OCI-LY7 (cell line): ENCODE data around the gene PRR15L. TPM values are rescaled to one million over a fixed set of nuclear protein-coding genes. Genes with fewer than 3 reads are reported as not detected.

ENCODE experiments used
- BruUV-seq: library from RNA; stranded (reverse); fragments of 400-500 nt; replicated peaks from 2 replicates; lab custom pipeline; 2021; lab: Mats Ljungman, UMichigan
- CTCF ChIA-PET: fragments of 300-600 bp; sonication (Branson Sonifier 250); formaldehyde crosslinking; loops from one replicate; lab custom pipeline; 2022; ENCODE audit warnings: antibody characterized with exemption; ENCODE audit not compliant: unreplicated experiment; lab: Charles Lee
- POLR2A ChIA-PET: fragments of 300-600 bp; sonication (Branson Sonifier 250); formaldehyde crosslinking; loops from one replicate; lab custom pipeline; 2022; ENCODE audit warnings: antibody characterized with exemption; lab: Charles Lee
- DNase-seq: peaks from one replicate; pipeline ENCODE4 v3.0.0-alpha.2; 2015; ENCODE audit warnings: low spot score
- H2AFZ ChIP-seq: fragments of 200-600 bp; sonication (generic), shearing (Covaris generic); 2 replicates; pipeline ENCODE4 v1.6.1; 2014; ENCODE audit warnings: mild to moderate bottlenecking, antibody characterized with exemption, low read length, moderate library complexity
- H3K27ac ChIP-seq: fragments of 200-600 bp; sonication (generic); 2 replicates; pipeline ENCODE4 v1.5.1; 2014; ENCODE audit warnings: mixed run types, low read depth, mild to moderate bottlenecking, moderate library complexity, low read length, inconsistent platforms; ENCODE audit not compliant: poor library complexity, severe bottlenecking
- H3K36me3 ChIP-seq: fragments of 200-600 bp; sonication (generic); 2 replicates; pipeline ENCODE4 v1.6.1; 2014; ENCODE audit warnings: mild to moderate bottlenecking, antibody characterized with exemption, low read length, moderate library complexity, mixed read lengths; ENCODE audit not compliant: insufficient read depth
- H3K4me1 ChIP-seq: fragments of 200-600 bp; sonication (generic); 2 replicates; pipeline ENCODE4 v1.5.1; 2014; ENCODE audit warnings: mild to moderate bottlenecking, low read length; ENCODE audit not compliant: insufficient read depth, poor library complexity, severe bottlenecking
- H3K4me2 ChIP-seq: fragments of 200-600 bp; sonication (generic); 2 replicates; pipeline ENCODE4 v1.6.1; 2014; ENCODE audit warnings: mild to moderate bottlenecking, low read length
- H3K4me3 ChIP-seq: fragments of 200-600 bp; sonication (generic); 2 replicates; pipeline ENCODE4 v1.5.1; 2014; ENCODE audit warnings: mild to moderate bottlenecking, low read depth, low read length; ENCODE audit not compliant: poor library complexity, severe bottlenecking
- H3K79me2 ChIP-seq: fragments of 200-600 bp; sonication (generic); 2 replicates; pipeline ENCODE4 v1.6.1; 2016; ENCODE audit warnings: low read depth, mild to moderate bottlenecking, low read length, moderate library complexity, mixed read lengths; ENCODE audit not compliant: insufficient read depth
- H3K9me2 ChIP-seq: fragments of 200-600 bp; sonication (generic); 2 replicates; pipeline ENCODE4 v1.6.1; 2016; ENCODE audit warnings: mild to moderate bottlenecking, low read length, mixed read lengths; ENCODE audit not compliant: insufficient read depth
- H3K9me3 ChIP-seq: fragments of 200-600 bp; sonication (generic); 2 replicates; pipeline ENCODE4 v1.6.1; 2014; ENCODE audit warnings: mild to moderate bottlenecking, mixed run types, low read length, mixed read lengths
- H4K20me1 ChIP-seq: fragments of 200-600 bp; sonication (generic); 2 replicates; pipeline ENCODE4 v1.6.1; 2014; ENCODE audit warnings: mild to moderate bottlenecking, antibody characterized with exemption, low read length, moderate library complexity, mixed read lengths; ENCODE audit not compliant: insufficient read depth
- CTCF ChIP-seq: fragments of 200-600 bp; sonication (generic); conservative IDR thresholded peaks from 2 replicates; pipeline ENCODE4 v1.5.1; 2014; ENCODE audit warnings: mild to moderate bottlenecking, antibody characterized with exemption, low read length, moderate library complexity, mixed read lengths
- EZH2phosphoT487 ChIP-seq: fragments of 200-600 bp; sonication (generic); IDR thresholded peaks from 2 replicates; pipeline ENCODE4 v1.6.1; 2018; ENCODE audit warnings: low read depth, borderline replicate concordance, mild to moderate bottlenecking, mixed run types, antibody characterized with exemption, low read length, moderate library complexity, mixed read lengths
- intact Hi-C: fragments of 100-400 bp; cut with micrococcal nuclease; formaldehyde crosslinking; loops from one replicate; pipeline ENCODE4 v1.10.0; 2022; ENCODE audit not compliant: unreplicated experiment
- total RNA-seq, 2 experiments: library from RNA; depleted of rRNA in 1 of 2; stranded (reverse); fragments of >200 nt in 1 of 2; shearing (Covaris generic) in 1 of 2; gene quantifications; 2 replicates each; pipeline ENCODE4 v1.2.3, GENCODE V29; 2014 to 2022

PRR15L gene
- total RNA-seq, 2 experiments from 2014 or later, result not detected

GRCh38 chr17:47931848-47932247, 25.8 kb downstream of the PRR15L start:
- no peak for DNase-seq
- BruUV-seq, result no TSS peak
- ChIA-PET POLR2A (no interaction called here), CTCF (no interaction called here)
- no peaks in the 10 kb centered on the region for H3K4me1 ChIP-seq
- H3K4me2 ChIP-seq, result no peak overlapping the region
- intact Hi-C loops, result no loop called here
- no peaks in the 10 kb centered on the region for H3K9me3 ChIP-seq
- H3K4me3 ChIP-seq, result no peak overlapping the region
- H3K36me3 ChIP-seq, result peaks cover 26% of the 10 kb centered on the region; the same call in 1 of the 2 replicates
- H4K20me1 ChIP-seq, result no peaks in the 10 kb centered on the region
- no peaks in the 10 kb centered on the region for H3K79me2 ChIP-seq
- H2AFZ ChIP-seq, result no peak overlapping the region
- no peaks in the 10 kb centered on the region for H3K9me2 ChIP-seq
- H3K27ac ChIP-seq, result no peak overlapping the region
- TF ChIP-seq EZH2phosphoT487 (no peak), CTCF (no peak)

- Histone ChIP-seq H3K9me2 (no peaks in the 10 kb centered on the region), H3K4me2 (no peak overlapping the region), H3K4me1 (no peaks in the 10 kb centered on the region), H3K4me3 (no peak overlapping the region), H3K9me3 (no peaks in the 10 kb centered on the region), H3K27ac (no peak overlapping the region), H4K20me1 (no peaks in the 10 kb centered on the region), H3K79me2 (no peaks in the 10 kb centered on the region), H3K36me3 (peaks cover 45% of the 10 kb centered on the region; the same call in 1 of the 2 replicates), H2AFZ (no peak overlapping the region)
- TF ChIP-seq CTCF (no peak), EZH2phosphoT487 (no peak)
- BruUV-seq, result no TSS peak
- intact Hi-C loops, result no loop called here
- no peak for DNase-seq
- ChIA-PET POLR2A (interaction anchor here (0.8 kb wide), 1 partner anchor 13 kb away, joined by 3 read pairs; no protein-coding TSS in a partner anchor), CTCF (no interaction called here)
Measured at GRCh38 chr17:47929218-47930000, 28.3 kb downstream of the PRR15L start.

GRCh38 chr17:47928415-47928814, 29.3 kb downstream of the PRR15L start:
- Histone ChIP-seq H3K4me1 (no peaks in the 10 kb centered on the region), H3K27ac (no peak overlapping the region), H3K79me2 (no peaks in the 10 kb centered on the region), H3K9me3 (no peaks in the 10 kb centered on the region), H3K4me2 (no peak overlapping the region), H2AFZ (no peak overlapping the region), H3K9me2 (no peaks in the 10 kb centered on the region), H3K4me3 (no peak overlapping the region), H4K20me1 (no peaks in the 10 kb centered on the region), H3K36me3 (peaks cover 55% of the 10 kb centered on the region; the same call in 1 of the 2 replicates)
- ChIA-PET CTCF (no interaction called here), POLR2A (no interaction called here)
- TF ChIP-seq EZH2phosphoT487 (no peak), CTCF (no peak)
- intact Hi-C loops, result no loop called here
- no peak for DNase-seq
- TSS peak; percentile 80 for BruUV-seq
